Hepatocyte (in vitro differentiated cells): ENCODE data around the gene MBTPS1. TPM values are rescaled to one million over a fixed set of nuclear protein-coding genes. Genes with fewer than 3 reads are reported as not detected.

ENCODE experiments used
- DNase-seq: peaks from one replicate; pipeline ENCODE4 v3.0.0-alpha.2; 2016; ENCODE audit warnings: low spot score
- H2AFZ ChIP-seq: fragments of 200-600 bp; sonication (generic); 2 replicates; pipeline ENCODE4 v1.6.0; 2016; ENCODE audit warnings: antibody characterized with exemption, mild to moderate bottlenecking
- H3K27ac ChIP-seq: fragments of 200-600 bp; sonication (generic); 2 replicates; pipeline ENCODE4 v1.5.1; 2016; ENCODE audit warnings: mild to moderate bottlenecking
- H3K27me3 ChIP-seq: fragments of 200-600 bp; sonication (generic); 2 replicates; pipeline ENCODE4 v1.6.1; 2016
- H3K36me3 ChIP-seq: fragments of 200-600 bp; sonication (generic); replicated peaks from 2 replicates; pipeline ENCODE4 v1.5.1; 2016; ENCODE audit warnings: low read depth; ENCODE audit not compliant: insufficient read depth
- H3K4me1 ChIP-seq: fragments of 200-600 bp; sonication (generic); 2 replicates; pipeline ENCODE4 v1.5.1; 2016; ENCODE audit warnings: mild to moderate bottlenecking, moderate library complexity; ENCODE audit not compliant: insufficient read depth
- H3K4me2 ChIP-seq: fragments of 200-600 bp; sonication (generic); 2 replicates; pipeline ENCODE4 v1.6.0; 2016
- H3K4me3 ChIP-seq: fragments of 200-600 bp; sonication (generic); 2 replicates; pipeline ENCODE4 v1.5.1; 2016; ENCODE audit warnings: mild to moderate bottlenecking
- H3K79me2 ChIP-seq: fragments of 200-600 bp; sonication (generic); 2 replicates; pipeline ENCODE4 v1.6.0; 2017; ENCODE audit warnings: mild to moderate bottlenecking
- H3K9me2 ChIP-seq: fragments of 200-600 bp; sonication (generic); replicated peaks from 2 replicates; pipeline ENCODE4 v1.6.0; 2017; ENCODE audit warnings: mild to moderate bottlenecking; ENCODE audit not compliant: insufficient read depth
- H3K9me3 ChIP-seq: fragments of 200-600 bp; sonication (generic); 2 replicates; pipeline ENCODE4 v1.5.1; 2016; ENCODE audit warnings: low read depth, mild to moderate bottlenecking
- H4K20me1 ChIP-seq: fragments of 200-600 bp; sonication (generic); 2 replicates; pipeline ENCODE4 v1.6.0; 2016; ENCODE audit warnings: mild to moderate bottlenecking; ENCODE audit not compliant: insufficient read depth, poor library complexity, severe bottlenecking
- EZH2 ChIP-seq: fragments of 200-600 bp; sonication (generic); IDR thresholded peaks from 2 replicates; pipeline ENCODE4 v1.6.1; 2016; ENCODE audit warnings: antibody characterized with exemption, mild to moderate bottlenecking, borderline replicate concordance
- EZH2phosphoT487 ChIP-seq: fragments of 200-600 bp; sonication (generic); IDR thresholded peaks from one replicate; pipeline ENCODE4 v1.6.1; 2018; ENCODE audit warnings: antibody characterized with exemption, mild to moderate bottlenecking, low read depth, moderate library complexity; ENCODE audit not compliant: unreplicated experiment, severe bottlenecking
- WGBS: methylation state at CpG from one replicate; pipeline ENCODE4 v1.1.6; 2016; ENCODE audit warnings: low lambda C conversion rate; ENCODE audit errors: missing lambda C conversion rate; 5-methylcytosine and 5-hydroxymethylcytosine counted together
- polyA plus RNA-seq: library from polyadenylated mRNA; unstranded; fragments of >200 nt; fragmentation: Nextera tagmentation; extraction: Ambion mirVana; gene quantifications from 2 replicates; pipeline ENCODE4 v1.2.1, GENCODE V29; 2016
- total RNA-seq: library from RNA; depleted of rRNA; stranded (reverse); fragments of >200 nt; gene quantifications from 2 replicates; pipeline ENCODE4 v1.2.3, GENCODE V29; 2014
- TF ChIP-seq, protein P1 (sequence below): fragments of 200-600 bp; sonication (generic); IDR thresholded peaks from 2 replicates; pipeline ENCODE4 v1.5.1; 2016; ENCODE audit warnings: antibody characterized with exemption, mild to moderate bottlenecking; ENCODE audit not compliant: poor library complexity

The MBTPS1 gene
- total and polyA plus RNA-seq, 2 experiments from 2014 or later = 65.9 to 76.8 TPM

DNA sequence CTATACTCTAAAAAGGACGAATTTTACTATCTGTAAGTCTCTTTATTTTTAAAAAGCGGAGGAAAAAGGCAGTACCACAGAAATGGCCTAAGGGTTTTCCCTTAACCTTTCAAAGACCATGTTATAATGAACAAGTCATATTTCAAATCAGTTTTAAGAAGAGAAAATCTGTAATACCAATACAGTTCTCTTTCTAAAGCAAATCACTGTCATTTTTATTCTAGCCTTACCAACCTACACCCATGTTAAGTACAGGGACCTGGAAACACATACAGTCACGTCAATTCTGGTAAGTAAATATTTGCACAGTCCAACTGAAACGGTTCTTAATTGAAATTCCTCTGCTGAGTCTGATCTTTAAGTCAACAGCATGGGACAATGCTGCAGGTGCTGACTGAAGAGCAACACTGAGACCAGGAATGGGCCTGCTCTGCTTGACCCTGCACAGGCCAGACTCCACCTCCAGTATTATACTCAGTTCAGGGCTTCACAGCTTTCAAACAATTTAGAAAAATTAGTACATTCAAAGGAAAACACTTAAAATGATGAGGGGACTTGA lies 20.2 kb downstream of the MBTPS1 start:
- H3K4me2 ChIP-seq = peak overlapping the region; percentile 32
- DNase-seq = peak; percentile 51
- H4K20me1 ChIP-seq = no peaks in the 10 kb centered on the region
- H3K9me2 ChIP-seq = no peaks in the 10 kb centered on the region
- no peak overlapping the region for H2AFZ ChIP-seq
- TF ChIP-seq EZH2 (no peak), EZH2phosphoT487 (no peak)
- TF ChIP-seq, protein P1, sequence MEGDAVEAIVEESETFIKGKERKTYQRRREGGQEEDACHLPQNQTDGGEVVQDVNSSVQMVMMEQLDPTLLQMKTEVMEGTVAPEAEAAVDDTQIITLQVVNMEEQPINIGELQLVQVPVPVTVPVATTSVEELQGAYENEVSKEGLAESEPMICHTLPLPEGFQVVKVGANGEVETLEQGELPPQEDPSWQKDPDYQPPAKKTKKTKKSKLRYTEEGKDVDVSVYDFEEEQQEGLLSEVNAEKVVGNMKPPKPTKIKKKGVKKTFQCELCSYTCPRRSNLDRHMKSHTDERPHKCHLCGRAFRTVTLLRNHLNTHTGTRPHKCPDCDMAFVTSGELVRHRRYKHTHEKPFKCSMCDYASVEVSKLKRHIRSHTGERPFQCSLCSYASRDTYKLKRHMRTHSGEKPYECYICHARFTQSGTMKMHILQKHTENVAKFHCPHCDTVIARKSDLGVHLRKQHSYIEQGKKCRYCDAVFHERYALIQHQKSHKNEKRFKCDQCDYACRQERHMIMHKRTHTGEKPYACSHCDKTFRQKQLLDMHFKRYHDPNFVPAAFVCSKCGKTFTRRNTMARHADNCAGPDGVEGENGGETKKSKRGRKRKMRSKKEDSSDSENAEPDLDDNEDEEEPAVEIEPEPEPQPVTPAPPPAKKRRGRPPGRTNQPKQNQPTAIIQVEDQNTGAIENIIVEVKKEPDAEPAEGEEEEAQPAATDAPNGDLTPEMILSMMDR = no peak
- no peaks in the 10 kb centered on the region for H3K36me3 ChIP-seq
- H3K4me1 ChIP-seq = peaks cover 6% of the 10 kb centered on the region
- no peaks in the 10 kb centered on the region for H3K27me3 ChIP-seq
- no peak overlapping the region for H3K4me3 ChIP-seq
- peaks cover 40% of the 10 kb centered on the region for H3K79me2 ChIP-seq
- WGBS = 72% methylated on average over 4 of the region's 4 CpGs
- H3K9me3 ChIP-seq = no peaks in the 10 kb centered on the region
- peak overlapping the region; percentile 33 for H3K27ac ChIP-seq

GRCh38 chr16:84095466-84095865 lies 21.3 kb downstream of the MBTPS1 start:
- Histone ChIP-seq H3K27ac (no peak overlapping the region), H3K27me3 (no peaks in the 10 kb centered on the region), H3K4me3 (no peak overlapping the region), H3K4me2 (no peak overlapping the region), H3K36me3 (no peaks in the 10 kb centered on the region), H3K79me2 (peaks cover 33% of the 10 kb centered on the region), H3K9me2 (no peaks in the 10 kb centered on the region), H4K20me1 (no peaks in the 10 kb centered on the region), H2AFZ (no peak overlapping the region), H3K4me1 (peaks cover 6% of the 10 kb centered on the region), H3K9me3 (no peaks in the 10 kb centered on the region)
- WGBS = 93% methylated on average over 14 of the region's 14 CpGs
- TF ChIP-seq EZH2 (no peak), EZH2phosphoT487 (no peak)
- TF ChIP-seq, protein P1 = no peak
- DNase-seq = no peak

- Histone ChIP-seq H3K27ac (no peak overlapping the region), H3K9me2 (no peaks in the 10 kb centered on the region), H3K27me3 (no peaks in the 10 kb centered on the region), H3K36me3 (no peaks in the 10 kb centered on the region), H2AFZ (no peak overlapping the region), H3K4me1 (peaks cover 6% of the 10 kb centered on the region), H3K79me2 (peaks cover 24% of the 10 kb centered on the region), H3K4me3 (no peak overlapping the region), H4K20me1 (no peaks in the 10 kb centered on the region), H3K4me2 (no peak overlapping the region), H3K9me3 (no peaks in the 10 kb centered on the region)
- DNase-seq = no peak
- 94% methylated on average over 4 of the region's 4 CpGs for WGBS
- TF ChIP-seq, protein P1 = no peak
- TF ChIP-seq EZH2phosphoT487 = no peak
- no peak for TF ChIP-seq EZH2
These were observed 22.9 kb downstream of the MBTPS1 start for GRCh38 chr16:84093879-84094270.
